Activated naive CD4-positive, alpha-beta T cell treated with anti-CD3 and anti-CD28 coated beads for 36 hours (primary cell): ENCODE measurements around the gene IDUA. TPM values are rescaled to one million over a fixed set of nuclear protein-coding genes. Genes with fewer than 3 reads are reported as not detected.
A peak's percentile ranks its signal among the peaks of the same experiment; 100 is the strongest.

ENCODE experiments used
- CTCF ChIA-PET: fragments of 350-600 bp; sonication (Branson Sonifier 250); formaldehyde crosslinking; loops from one replicate; lab custom pipeline; 2021; ENCODE audit warnings: antibody characterized with exemption; lab: Charles Lee
- DNase-seq: peaks from one replicate; pipeline ENCODE4 v3.0.0-alpha.2; 2020
- H3K27ac Mint-ChIP-seq: one replicate; pipeline ENCODE4 v1.8.0; 2021; ENCODE audit warnings: mild to moderate bottlenecking, mixed read lengths
- H3K27me3 Mint-ChIP-seq: one replicate; pipeline ENCODE4 v1.8.0; 2021; ENCODE audit warnings: low read depth, mixed read lengths
- H3K36me3 Mint-ChIP-seq: one replicate; pipeline ENCODE4 v1.8.0; 2021; ENCODE audit warnings: low read depth, mixed read lengths
- H3K4me1 Mint-ChIP-seq: one replicate; pipeline ENCODE4 v1.8.0; 2021; ENCODE audit warnings: low read depth, mixed read lengths
- H3K4me3 Mint-ChIP-seq: one replicate; pipeline ENCODE4 v1.8.0; 2021; ENCODE audit warnings: mild to moderate bottlenecking, moderate library complexity, mixed read lengths
- H3K9me3 Mint-ChIP-seq: one replicate; pipeline ENCODE4 v1.8.0; 2021; ENCODE audit warnings: mixed read lengths
- intact Hi-C: fragments of 100-400 bp; cut with micrococcal nuclease; formaldehyde crosslinking; loops from one replicate; pipeline ENCODE4 v1.15.1; 2023
- total RNA-seq, 2 experiments: library from RNA; stranded (reverse); gene quantifications; one replicate each; pipeline ENCODE4 v1.2.3, GENCODE V29; 2021

IDUA gene
- total RNA-seq, 2 experiments from 2014 or later, result 9.5 to 10.5 TPM

DNA sequence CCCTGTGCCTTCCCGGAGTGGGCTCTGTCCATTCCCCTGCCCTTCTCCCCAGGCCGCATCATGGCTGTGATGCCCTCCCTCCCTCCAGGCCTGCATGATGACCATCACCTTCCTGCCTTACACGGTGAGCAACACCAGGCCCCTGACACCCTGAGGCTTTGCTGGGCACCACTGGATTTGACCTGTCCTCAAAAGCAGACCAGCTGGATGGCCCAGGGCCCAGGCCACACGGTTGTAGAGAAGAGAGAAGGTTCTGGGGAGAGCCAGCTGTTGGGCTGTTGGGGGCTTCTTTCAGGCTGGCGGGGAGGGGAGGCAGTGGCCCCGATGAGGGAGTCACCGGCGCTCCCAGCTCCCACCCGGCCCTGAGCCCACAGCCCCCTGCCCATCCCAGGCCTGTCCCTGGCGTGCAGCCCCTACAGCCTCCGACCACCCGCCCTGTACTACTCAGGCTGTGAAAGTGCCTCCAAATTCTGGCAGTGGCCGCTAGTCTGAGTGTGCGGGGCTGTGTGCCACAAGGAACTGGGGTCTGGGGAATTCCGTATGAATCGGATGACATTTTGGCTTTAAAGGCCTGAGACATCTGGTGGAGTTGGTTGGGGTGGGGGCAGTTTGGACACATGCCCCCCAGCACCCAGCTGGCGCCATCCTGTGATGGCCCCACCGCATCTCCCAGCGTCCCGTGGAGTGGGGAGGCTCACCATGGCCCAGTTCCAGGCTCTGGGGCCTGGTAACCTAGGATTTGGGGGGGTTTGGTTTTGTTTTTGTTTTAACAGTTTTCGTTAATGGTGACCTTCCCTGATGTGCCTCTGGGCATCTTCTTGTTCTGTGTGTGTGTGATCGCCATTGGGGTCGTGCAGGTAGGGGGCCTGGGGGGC, 35.0 kb upstream of the IDUA start:
- DNase-seq, result peak; percentile 3
- CTCF ChIA-PET, result no interaction called here
- H3K9me3 Mint-ChIP-seq, result no peaks in the 10 kb centered on the region
- no peak overlapping the region for H3K4me3 Mint-ChIP-seq
- no peaks in the 10 kb centered on the region for H3K4me1 Mint-ChIP-seq
- intact Hi-C loops, result no loop called here
- no peaks in the 10 kb centered on the region for H3K36me3 Mint-ChIP-seq
- no peaks in the 10 kb centered on the region for H3K27me3 Mint-ChIP-seq
- no peak overlapping the region for H3K27ac Mint-ChIP-seq

DNA sequence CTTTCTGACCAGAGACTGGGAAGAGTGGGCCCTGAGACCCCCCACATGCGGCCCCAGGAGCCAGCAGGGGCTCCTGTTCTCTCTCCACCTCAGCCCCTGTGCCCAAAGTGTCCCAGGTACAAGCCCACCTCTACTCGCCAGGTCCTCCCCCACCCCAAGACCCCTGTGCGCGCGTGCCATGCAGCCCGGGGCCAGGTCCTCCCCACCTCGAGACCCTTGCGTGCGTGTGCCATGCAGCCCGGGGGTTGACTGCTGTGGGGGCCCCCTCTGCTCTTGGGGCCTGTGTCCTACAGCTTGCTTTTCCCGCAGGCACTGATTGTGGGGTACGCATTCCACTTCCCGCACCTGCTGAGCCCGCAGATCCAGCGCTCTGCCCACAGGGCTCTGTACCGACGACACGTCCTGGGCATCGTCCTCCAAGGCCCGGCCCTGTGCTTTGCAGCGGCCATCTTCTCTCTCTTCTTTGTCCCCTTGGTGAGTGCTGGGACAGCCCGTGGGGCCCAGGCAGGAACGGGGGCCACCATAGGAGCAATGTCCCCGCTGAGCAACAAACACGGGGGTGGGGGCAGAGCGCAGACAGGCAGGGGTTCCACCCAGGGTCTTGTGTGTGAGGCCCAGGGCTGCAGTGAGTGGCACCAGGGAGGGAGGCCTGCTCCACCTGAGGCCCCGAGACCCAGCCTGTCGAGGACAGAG, 33.8 kb upstream of the IDUA start:
- no peak overlapping the region for H3K27ac Mint-ChIP-seq
- H3K27me3 Mint-ChIP-seq, result no peaks in the 10 kb centered on the region
- intact Hi-C loops, result no loop called here
- peak; percentile 0 for DNase-seq
- H3K9me3 Mint-ChIP-seq, result no peaks in the 10 kb centered on the region
- no peak overlapping the region for H3K4me3 Mint-ChIP-seq
- no peaks in the 10 kb centered on the region for H3K36me3 Mint-ChIP-seq
- no peaks in the 10 kb centered on the region for H3K4me1 Mint-ChIP-seq
- CTCF ChIA-PET, result no interaction called here

DNA sequence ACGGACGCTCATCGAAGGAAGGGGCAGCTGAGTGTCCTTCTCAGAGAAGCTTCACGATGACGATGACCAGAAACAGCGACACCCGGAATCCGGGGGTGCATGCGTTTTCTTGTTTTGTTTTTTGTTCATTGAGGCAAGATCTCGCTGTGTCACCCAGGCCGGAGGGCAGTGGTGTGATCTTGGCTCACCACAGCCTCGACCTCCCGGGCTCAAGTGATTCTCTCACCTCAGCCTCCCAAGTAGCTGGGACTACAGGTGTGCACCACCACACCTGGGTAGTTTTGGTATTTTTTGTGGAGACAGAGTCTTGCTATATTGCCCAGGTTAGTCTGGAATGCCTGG, 33.3 kb upstream of the IDUA start:
- Mint-ChIP-seq H3K9me3 (no peaks in the 10 kb centered on the region), H3K4me1 (no peaks in the 10 kb centered on the region), H3K27me3 (no peaks in the 10 kb centered on the region), H3K36me3 (no peaks in the 10 kb centered on the region), H3K4me3 (no peak overlapping the region), H3K27ac (no peak overlapping the region)
- intact Hi-C loops, result no loop called here
- CTCF ChIA-PET, result no interaction called here
- DNase-seq, result no peak

DNA sequence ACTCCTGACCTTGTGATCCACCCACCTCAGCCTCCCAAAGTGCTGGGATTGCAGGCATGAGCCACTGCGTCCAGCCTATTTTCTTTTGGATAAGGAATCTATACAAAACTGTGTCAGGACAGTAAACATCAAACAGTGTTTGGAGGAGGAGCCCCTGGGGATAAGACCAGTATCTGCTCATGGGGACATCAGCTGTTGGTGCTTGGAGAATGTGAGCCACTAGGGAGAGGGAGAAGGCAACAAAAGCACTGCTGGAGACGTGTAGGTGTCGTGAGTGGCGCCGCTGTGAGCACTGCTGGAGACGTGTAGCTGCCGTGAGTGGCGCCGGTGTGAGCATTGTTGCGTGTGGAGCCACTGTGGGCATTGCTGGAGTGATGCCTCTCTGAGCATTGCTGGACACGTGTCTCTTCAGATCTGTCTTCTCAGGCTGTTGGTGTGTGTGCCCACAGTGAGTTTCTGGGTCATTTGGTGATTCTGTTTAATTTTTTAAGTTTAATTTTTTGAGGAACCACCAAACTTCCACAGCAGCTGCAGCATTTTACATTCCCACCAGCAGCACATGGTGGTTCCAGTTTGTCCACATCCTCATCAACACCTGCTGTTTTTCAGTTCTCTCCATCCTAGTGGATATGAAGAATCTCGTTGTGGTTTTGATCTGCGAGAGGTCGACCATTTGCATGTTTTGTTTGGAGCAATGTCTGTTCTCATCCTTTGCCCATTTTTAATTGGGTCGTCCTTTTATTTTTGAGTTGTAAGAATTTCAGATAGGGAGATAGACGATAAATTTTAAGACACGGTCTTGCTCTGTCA, 32.4 kb upstream of the IDUA start:
- H3K9me3 Mint-ChIP-seq, result no peaks in the 10 kb centered on the region
- no peak overlapping the region for H3K4me3 Mint-ChIP-seq
- peaks cover 2% of the 10 kb centered on the region for H3K36me3 Mint-ChIP-seq
- peak; percentile 2 for DNase-seq
- no peak overlapping the region for H3K27ac Mint-ChIP-seq
- H3K27me3 Mint-ChIP-seq, result no peaks in the 10 kb centered on the region
- H3K4me1 Mint-ChIP-seq, result no peaks in the 10 kb centered on the region
- intact Hi-C loops, result no loop called here
- CTCF ChIA-PET, result no interaction called here

DNA sequence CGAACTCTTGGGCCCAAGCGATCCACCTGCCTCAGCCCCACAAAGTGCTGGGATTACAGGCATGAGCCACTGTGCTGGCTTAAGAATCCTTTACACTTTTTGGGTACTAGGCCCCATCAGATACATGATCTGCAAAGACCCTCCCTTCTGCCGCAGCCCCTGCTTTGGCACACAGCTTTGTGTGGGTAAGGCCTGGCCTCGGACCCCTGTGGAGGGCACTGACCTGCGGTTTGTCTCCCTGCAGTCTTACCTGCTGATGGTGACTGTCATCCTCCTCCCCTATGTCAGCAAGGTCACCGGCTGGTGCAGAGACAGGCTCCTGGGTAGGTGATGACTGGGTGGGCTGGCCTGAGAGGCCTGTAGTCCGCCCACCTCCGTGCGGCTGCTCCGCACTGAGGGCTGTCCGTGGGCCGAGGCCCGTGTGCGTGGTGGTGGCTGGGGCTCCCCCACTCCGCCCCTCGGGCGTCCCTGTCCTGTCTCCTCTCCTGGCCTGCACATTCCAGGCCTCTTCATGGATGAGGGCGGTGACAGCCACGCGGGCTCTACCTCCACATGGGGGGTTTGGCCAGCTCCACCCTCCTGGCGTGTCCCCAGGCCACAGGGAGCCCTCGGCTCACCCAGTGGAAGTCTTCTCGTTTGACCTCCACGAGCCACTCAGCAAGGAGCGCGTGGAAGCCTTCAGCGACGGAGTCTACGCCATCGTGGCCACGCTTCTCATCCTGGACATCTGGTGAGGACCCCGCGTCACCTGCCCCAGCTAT, 31.5 kb upstream of the IDUA start:
- no peaks in the 10 kb centered on the region for H3K27me3 Mint-ChIP-seq
- intact Hi-C loops, result no loop called here
- no peaks in the 10 kb centered on the region for H3K9me3 Mint-ChIP-seq
- CTCF ChIA-PET, result no interaction called here
- peaks cover 2% of the 10 kb centered on the region for H3K36me3 Mint-ChIP-seq
- no peak overlapping the region for H3K27ac Mint-ChIP-seq
- H3K4me3 Mint-ChIP-seq, result no peak overlapping the region
- no peaks in the 10 kb centered on the region for H3K4me1 Mint-ChIP-seq
- peak; percentile 3 for DNase-seq

DNA sequence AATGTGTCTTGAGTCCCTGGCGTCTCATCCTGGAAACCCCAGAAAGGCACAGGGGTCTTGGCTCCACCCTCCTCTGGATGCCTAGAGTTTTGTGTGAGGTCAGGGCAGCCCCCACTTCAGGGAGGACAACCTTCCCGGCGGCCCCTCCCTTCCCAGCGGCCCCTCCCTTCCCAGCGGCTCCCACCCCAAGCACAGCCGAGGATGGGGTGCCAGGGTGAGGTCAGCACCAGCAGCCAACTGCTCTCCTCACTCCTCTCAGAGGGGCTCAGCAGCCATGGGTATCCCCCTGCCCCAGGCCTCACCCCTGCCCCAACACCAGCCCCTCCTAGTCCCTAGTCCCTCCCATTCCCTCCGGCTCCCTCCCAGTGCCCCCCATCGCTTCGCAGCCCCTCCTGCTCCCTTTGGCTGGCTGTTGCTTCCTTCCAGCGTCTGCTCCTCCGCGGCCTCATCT, 30.9 kb upstream of the IDUA start:
- no peak overlapping the region for H3K27ac Mint-ChIP-seq
- no peak overlapping the region for H3K4me3 Mint-ChIP-seq
- intact Hi-C loops, result no loop called here
- peaks cover 2% of the 10 kb centered on the region for H3K36me3 Mint-ChIP-seq
- DNase-seq, result peak; percentile 3
- H3K27me3 Mint-ChIP-seq, result no peaks in the 10 kb centered on the region
- CTCF ChIA-PET, result no interaction called here
- H3K4me1 Mint-ChIP-seq, result no peaks in the 10 kb centered on the region
- H3K9me3 Mint-ChIP-seq, result no peaks in the 10 kb centered on the region

DNA sequence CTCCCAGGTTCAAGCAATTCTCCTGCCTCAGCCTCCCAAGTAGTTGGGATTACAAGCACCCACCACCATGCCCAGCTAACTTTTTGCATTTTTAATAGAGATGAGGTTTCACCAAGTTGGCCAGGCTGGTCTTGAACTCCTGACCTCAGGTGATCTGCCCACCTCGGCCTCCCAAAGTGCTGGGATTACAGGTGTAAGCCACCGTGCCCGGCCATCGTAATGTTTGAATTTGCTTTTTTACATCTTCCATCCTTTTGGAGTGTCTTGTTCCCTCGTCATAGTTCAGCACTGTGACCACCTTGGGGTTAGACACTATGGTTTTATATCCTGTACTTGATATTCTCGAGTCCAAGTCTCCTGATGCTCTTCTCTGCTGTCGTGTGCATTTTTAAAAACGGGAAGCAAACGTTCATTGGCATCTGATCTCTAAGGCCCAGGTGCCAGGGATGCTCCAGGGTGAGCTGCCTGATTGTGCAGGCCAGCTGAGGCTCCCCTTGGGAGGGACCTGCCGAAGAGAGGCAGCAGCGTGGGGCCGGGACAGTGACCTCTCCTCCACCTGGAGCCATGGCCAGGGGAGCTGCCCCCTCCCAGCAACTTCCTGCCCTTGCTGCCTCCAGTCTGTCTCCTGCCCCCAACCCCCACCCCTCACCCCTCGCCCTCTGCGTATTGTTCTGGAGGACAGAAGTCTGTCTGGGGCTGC, 30.2 kb upstream of the IDUA start:
- Mint-ChIP-seq H3K9me3 (no peaks in the 10 kb centered on the region), H3K4me3 (no peak overlapping the region), H3K27me3 (no peaks in the 10 kb centered on the region), H3K36me3 (peaks cover 2% of the 10 kb centered on the region), H3K4me1 (no peaks in the 10 kb centered on the region), H3K27ac (no peak overlapping the region)
- DNase-seq, result no peak
- intact Hi-C loops, result no loop called here
- CTCF ChIA-PET, result no interaction called here

DNA sequence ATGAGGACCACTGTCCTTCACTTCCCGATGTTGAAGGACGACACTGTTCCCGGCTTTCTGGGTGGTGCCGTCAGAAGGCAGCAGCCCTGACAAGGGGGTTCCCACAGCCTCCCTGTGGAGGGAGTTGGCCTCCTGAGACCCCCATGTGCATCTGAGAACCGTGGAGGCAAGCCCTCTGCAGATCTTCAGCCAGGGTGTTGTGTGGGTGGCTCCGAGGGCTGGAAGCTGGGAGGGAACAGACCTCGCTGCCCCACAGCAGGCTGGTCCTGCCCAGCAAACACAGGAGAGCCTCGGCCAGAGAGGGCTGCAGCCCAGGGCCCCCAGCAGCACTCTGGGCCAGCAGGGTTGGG, 29.6 kb upstream of the IDUA start:
- intact Hi-C loops, result no loop called here
- H3K27ac Mint-ChIP-seq, result no peak overlapping the region
- no peak overlapping the region for H3K4me3 Mint-ChIP-seq
- H3K27me3 Mint-ChIP-seq, result no peaks in the 10 kb centered on the region
- no peaks in the 10 kb centered on the region for H3K4me1 Mint-ChIP-seq
- no peaks in the 10 kb centered on the region for H3K9me3 Mint-ChIP-seq
- CTCF ChIA-PET, result no interaction called here
- peaks cover 2% of the 10 kb centered on the region for H3K36me3 Mint-ChIP-seq
- DNase-seq, result no peak

DNA sequence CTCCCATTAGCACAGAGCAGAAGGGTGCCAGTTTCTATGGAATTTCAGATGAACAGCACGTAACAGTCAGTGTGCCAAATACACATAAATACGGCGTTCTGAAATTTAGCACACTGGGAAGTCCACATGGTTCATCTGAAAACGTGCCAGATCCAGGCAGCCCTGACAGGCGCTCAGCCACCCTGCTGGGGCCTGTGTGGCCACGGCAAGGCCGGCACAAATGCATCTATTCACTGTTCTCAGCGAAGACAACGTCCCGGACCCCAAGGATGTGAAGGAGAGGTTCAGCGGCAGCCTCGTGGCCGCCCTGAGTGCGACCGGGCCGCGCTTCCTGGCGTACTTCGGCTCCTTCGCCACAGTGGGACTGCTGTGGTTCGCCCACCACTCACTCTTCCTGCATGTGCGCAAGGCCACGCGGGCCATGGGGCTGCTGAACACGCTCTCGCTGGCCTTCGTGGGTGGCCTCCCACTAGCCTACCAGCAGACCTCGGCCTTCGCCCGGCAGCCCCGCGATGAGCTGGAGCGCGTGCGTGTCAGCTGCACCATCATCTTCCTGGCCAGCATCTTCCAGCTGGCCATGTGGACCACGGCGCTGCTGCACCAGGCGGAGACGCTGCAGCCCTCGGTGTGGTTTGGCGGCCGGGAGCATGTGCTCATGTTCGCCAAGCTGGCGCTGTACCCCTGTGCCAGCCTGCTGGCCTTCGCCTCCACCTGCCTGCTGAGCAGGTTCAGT, 29.1 kb upstream of the IDUA start:
- H3K4me1 Mint-ChIP-seq, result no peaks in the 10 kb centered on the region
- DNase-seq, result no peak
- no peak overlapping the region for H3K4me3 Mint-ChIP-seq
- no peaks in the 10 kb centered on the region for H3K9me3 Mint-ChIP-seq
- intact Hi-C loops, result no loop called here
- H3K27ac Mint-ChIP-seq, result no peak overlapping the region
- H3K36me3 Mint-ChIP-seq, result peaks cover 2% of the 10 kb centered on the region
- H3K27me3 Mint-ChIP-seq, result no peaks in the 10 kb centered on the region
- CTCF ChIA-PET, result no interaction called here

DNA sequence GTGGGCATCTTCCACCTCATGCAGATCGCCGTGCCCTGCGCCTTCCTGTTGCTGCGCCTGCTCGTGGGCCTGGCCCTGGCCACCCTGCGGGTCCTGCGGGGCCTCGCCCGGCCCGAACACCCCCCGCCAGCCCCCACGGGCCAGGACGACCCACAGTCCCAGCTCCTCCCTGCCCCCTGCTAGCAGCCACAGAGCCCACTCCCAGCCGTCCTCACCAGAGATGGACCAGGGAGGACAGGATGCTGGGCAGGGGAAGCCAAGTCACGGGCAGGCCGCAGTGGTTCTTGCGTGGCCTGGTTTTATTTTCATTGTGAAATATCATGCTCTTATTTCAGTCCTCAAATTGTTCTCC, 28.6 kb upstream of the IDUA start:
- CTCF ChIA-PET, result no interaction called here
- Mint-ChIP-seq H3K9me3 (no peaks in the 10 kb centered on the region), H3K4me3 (no peak overlapping the region), H3K4me1 (no peaks in the 10 kb centered on the region), H3K36me3 (peaks cover 2% of the 10 kb centered on the region), H3K27me3 (no peaks in the 10 kb centered on the region), H3K27ac (no peak overlapping the region)
- DNase-seq, result peak; percentile 1
- intact Hi-C loops, result no loop called here

DNA sequence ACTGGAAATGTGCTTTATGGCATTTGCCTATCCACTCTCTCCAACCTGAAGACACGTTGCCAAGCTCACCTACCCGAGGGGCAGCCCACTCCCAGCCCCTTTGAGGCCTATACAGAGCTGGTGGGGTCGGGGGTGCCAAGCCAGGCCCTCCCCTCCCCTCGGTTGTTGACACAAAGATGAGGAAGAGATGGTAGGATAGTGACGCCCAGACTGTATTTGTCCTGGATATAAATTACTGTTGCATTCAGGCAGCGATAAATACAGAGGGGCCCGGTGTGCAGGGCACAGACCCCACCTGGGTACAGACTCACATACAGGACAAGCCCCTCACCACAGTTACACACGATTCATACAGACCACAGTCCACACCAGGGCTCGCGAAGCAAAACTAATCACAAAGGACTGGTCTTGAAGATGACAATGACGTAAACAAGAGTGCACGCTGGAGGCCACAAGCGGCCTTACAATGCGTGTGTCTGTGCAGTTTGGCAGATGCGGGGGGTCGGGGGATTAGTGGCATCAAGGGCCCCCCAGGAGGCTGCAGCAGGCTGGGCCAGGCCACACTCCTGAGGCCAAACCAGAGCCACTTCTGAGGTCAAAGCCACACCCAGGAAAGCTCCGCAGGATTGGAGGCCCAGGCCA, 28.0 kb upstream of the IDUA start:
- intact Hi-C loops, result no loop called here
- H3K4me1 Mint-ChIP-seq, result no peaks in the 10 kb centered on the region

More for the DNA sequence above, 28.0 kb upstream of the IDUA start:
- H3K9me3 Mint-ChIP-seq, result no peaks in the 10 kb centered on the region
- no peak overlapping the region for H3K27ac Mint-ChIP-seq
- CTCF ChIA-PET, result interaction anchor here (0.5 kb wide), 1 partner anchor 96 kb away, joined by 4 read pairs; no protein-coding TSS in a partner anchor
- DNase-seq, result peak; percentile 1
- peaks cover 2% of the 10 kb centered on the region for H3K36me3 Mint-ChIP-seq
- no peak overlapping the region for H3K4me3 Mint-ChIP-seq
- H3K27me3 Mint-ChIP-seq, result no peaks in the 10 kb centered on the region
